ENCODE data around the gene DGKB. TPM values are rescaled to one million over a fixed set of nuclear protein-coding genes. Genes with fewer than 3 reads are reported as not detected.
"Not testable (repeated sequence)": the region's sequence is repeated elsewhere in the genome, so short reads cannot be mapped to it uniquely, and the experiment has no call there.

The DGKB gene
- total RNA-seq, 2 donors from 2014 or later, result not detected

GRCh38 chr7:14461716-14462115, 440.8 kb downstream of the DGKB start:
- not testable (repeated sequence) for H3K27me3 Mint-ChIP-seq; ATAC-seq (replicated peaks); H3K9me3 Mint-ChIP-seq; H3K36me3 Mint-ChIP-seq (ENCODE audit: low read depth); H3K4me3 Mint-ChIP-seq; H3K4me1 Mint-ChIP-seq; H3K27ac Mint-ChIP-seq

GRCh38 chr7:14458846-14459245, 443.7 kb downstream of the DGKB start:
- not testable (repeated sequence) for ATAC-seq (replicated peaks); H3K9me3 Mint-ChIP-seq; H3K27ac Mint-ChIP-seq; H3K4me1 Mint-ChIP-seq; H3K4me3 Mint-ChIP-seq; H3K36me3 Mint-ChIP-seq (ENCODE audit: low read depth); H3K27me3 Mint-ChIP-seq

GRCh38 chr7:14457568-14458453, 444.7 kb downstream of the DGKB start:
- Mint-ChIP-seq H3K4me1 (no peaks in the 10 kb centered on the region), H3K9me3 (no peaks in the 10 kb centered on the region), H3K27me3 (peaks cover 3% of the 10 kb centered on the region), H3K4me3 (no peak overlapping the region), H3K36me3 (ENCODE audit: low read depth) (no peaks in the 10 kb centered on the region), H3K27ac (no peak overlapping the region)
- ATAC-seq (replicated peaks), result no peak

GRCh38 chr7:14449291-14449690, 453.3 kb downstream of the DGKB start:
- Mint-ChIP-seq H3K36me3 (ENCODE audit: low read depth) (no peaks in the 10 kb centered on the region), H3K4me3 (no peak overlapping the region), H3K27ac (no peak overlapping the region), H3K9me3 (no peaks in the 10 kb centered on the region), H3K4me1 (no peaks in the 10 kb centered on the region), H3K27me3 (peaks cover 7% of the 10 kb centered on the region)
- ATAC-seq (replicated peaks), result no peak

GRCh38 chr7:14446829-14447228, 455.7 kb downstream of the DGKB start:
- Mint-ChIP-seq H3K4me3 (no peak overlapping the region), H3K27ac (no peak overlapping the region), H3K27me3 (peaks cover 7% of the 10 kb centered on the region), H3K36me3 (ENCODE audit: low read depth) (no peaks in the 10 kb centered on the region), H3K4me1 (no peaks in the 10 kb centered on the region), H3K9me3 (no peaks in the 10 kb centered on the region)
- ATAC-seq (replicated peaks), result peak; percentile 91

GRCh38 chr7:14446219-14446618, 456.3 kb downstream of the DGKB start:
- Mint-ChIP-seq H3K27me3 (peaks cover 7% of the 10 kb centered on the region), H3K36me3 (ENCODE audit: low read depth) (no peaks in the 10 kb centered on the region), H3K27ac (no peak overlapping the region), H3K4me3 (no peak overlapping the region), H3K9me3 (no peaks in the 10 kb centered on the region), H3K4me1 (no peaks in the 10 kb centered on the region)
- ATAC-seq (replicated peaks), result no peak

GRCh38 chr7:14438366-14438765, 464.2 kb downstream of the DGKB start:
- H3K9me3 Mint-ChIP-seq, result no peaks in the 10 kb centered on the region
- peaks cover 3% of the 10 kb centered on the region for H3K27me3 Mint-ChIP-seq
- no peaks in the 10 kb centered on the region for H3K4me1 Mint-ChIP-seq
- no peaks in the 10 kb centered on the region for H3K36me3 Mint-ChIP-seq (ENCODE audit: low read depth)
- no peak overlapping the region for H3K4me3 Mint-ChIP-seq
- no peak for ATAC-seq (replicated peaks)
- H3K27ac Mint-ChIP-seq, result no peak overlapping the region

GRCh38 chr7:14436878-14437277, 465.7 kb downstream of the DGKB start:
- Mint-ChIP-seq H3K4me3 (no peak overlapping the region), H3K9me3 (no peaks in the 10 kb centered on the region), H3K27me3 (peaks cover 3% of the 10 kb centered on the region), H3K27ac (no peak overlapping the region), H3K36me3 (ENCODE audit: low read depth) (no peaks in the 10 kb centered on the region), H3K4me1 (no peaks in the 10 kb centered on the region)
- no peak for ATAC-seq (replicated peaks)

GRCh38 chr7:14432924-14433323, 469.6 kb downstream of the DGKB start:
- Mint-ChIP-seq H3K36me3 (ENCODE audit: low read depth) (no peaks in the 10 kb centered on the region), H3K4me1 (peaks cover 4% of the 10 kb centered on the region), H3K4me3 (no peak overlapping the region), H3K9me3 (peaks cover 5% of the 10 kb centered on the region), H3K27ac (no peak overlapping the region), H3K27me3 (peaks cover 3% of the 10 kb centered on the region)
- no peak for ATAC-seq (replicated peaks)

- no peaks in the 10 kb centered on the region for H3K36me3 Mint-ChIP-seq (ENCODE audit: low read depth)
- no peak overlapping the region for H3K27ac Mint-ChIP-seq
- peaks cover 5% of the 10 kb centered on the region for H3K9me3 Mint-ChIP-seq
- H3K27me3 Mint-ChIP-seq, result peaks cover 3% of the 10 kb centered on the region
- peaks cover 4% of the 10 kb centered on the region for H3K4me1 Mint-ChIP-seq
- no peak overlapping the region for H3K4me3 Mint-ChIP-seq
- no peak for ATAC-seq (replicated peaks)
Observed at GRCh38 chr7:14430926-14431325, 471.6 kb downstream of the DGKB start.

- Mint-ChIP-seq H3K9me3 (peaks cover 5% of the 10 kb centered on the region), H3K4me1 (peaks cover 4% of the 10 kb centered on the region), H3K36me3 (ENCODE audit: low read depth) (no peaks in the 10 kb centered on the region), H3K4me3 (no peak overlapping the region), H3K27me3 (no peaks in the 10 kb centered on the region), H3K27ac (no peak overlapping the region)
- ATAC-seq (replicated peaks), result no peak
Observed at GRCh38 chr7:14425559-14425958, 477.0 kb downstream of the DGKB start.

GRCh38 chr7:14424675-14425074, 477.9 kb downstream of the DGKB start:
- H3K9me3 Mint-ChIP-seq, result peaks cover 5% of the 10 kb centered on the region
- H3K36me3 Mint-ChIP-seq (ENCODE audit: low read depth), result no peaks in the 10 kb centered on the region
- no peak for ATAC-seq (replicated peaks)
- H3K27ac Mint-ChIP-seq, result no peak overlapping the region
- peaks cover 4% of the 10 kb centered on the region for H3K4me1 Mint-ChIP-seq
- H3K4me3 Mint-ChIP-seq, result no peak overlapping the region
- H3K27me3 Mint-ChIP-seq, result no peaks in the 10 kb centered on the region

GRCh38 chr7:14420768-14421167, 481.8 kb downstream of the DGKB start:
- Mint-ChIP-seq H3K36me3 (ENCODE audit: low read depth) (no peaks in the 10 kb centered on the region), H3K4me1 (no peaks in the 10 kb centered on the region), H3K27ac (no peak overlapping the region), H3K27me3 (no peaks in the 10 kb centered on the region), H3K4me3 (no peak overlapping the region), H3K9me3 (no peaks in the 10 kb centered on the region)
- ATAC-seq (replicated peaks), result no peak

- Mint-ChIP-seq H3K4me1 (no peaks in the 10 kb centered on the region), H3K27ac (no peak overlapping the region), H3K27me3 (no peaks in the 10 kb centered on the region), H3K9me3 (no peaks in the 10 kb centered on the region), H3K4me3 (no peak overlapping the region), H3K36me3 (ENCODE audit: low read depth) (no peaks in the 10 kb centered on the region)
- ATAC-seq (replicated peaks), result no peak
Observed at GRCh38 chr7:14419531-14419930, 483.0 kb downstream of the DGKB start.

GRCh38 chr7:14418633-14419032, 483.9 kb downstream of the DGKB start:
- Mint-ChIP-seq H3K4me3 (no peak overlapping the region), H3K4me1 (no peaks in the 10 kb centered on the region)
- no peak for ATAC-seq (replicated peaks)

More at GRCh38 chr7:14418633-14419032, 483.9 kb downstream of the DGKB start:
- no peaks in the 10 kb centered on the region for H3K9me3 Mint-ChIP-seq
- H3K27me3 Mint-ChIP-seq, result no peaks in the 10 kb centered on the region
- H3K27ac Mint-ChIP-seq, result no peak overlapping the region
- H3K36me3 Mint-ChIP-seq (ENCODE audit: low read depth), result no peaks in the 10 kb centered on the region
